ENCODE data around the gene LGR4. TPM values are rescaled to one million over a fixed set of nuclear protein-coding genes. Genes with fewer than 3 reads are reported as not detected.

The LGR4 gene
- total and polyA plus RNA-seq, 9 of the 15 experiments (the other 6 are each of a cell fraction or from before 2014, with no cell fraction given), result 0.94 to 10.1 (median 5.8) TPM

- TF ChIP-seq ZNF518B (CRISPR knock-in tag; IDR thresholded peaks at IDR 0.05) (no peak), ZNF24 (IDR thresholded peaks at IDR 0.05) (no peak), DACH1 (IDR thresholded peaks at IDR 0.05; ENCODE audit: partially characterized antibody) (no peak), STAT5A (IDR thresholded peaks at IDR 0.05; ENCODE audit: borderline replicate concordance, low read length) (no peak), MLX (CRISPR knock-in tag; conservative IDR thresholded peaks at IDR 0.05) (no peak), RB1 (IDR thresholded peaks at IDR 0.05; ENCODE audit: low read depth) (peak; percentile 11; the same call in 1 of the 2 replicates), ESRRB (CRISPR knock-in tag; IDR thresholded peaks at IDR 0.05; ENCODE audit: borderline replicate concordance) (no peak), ZBTB1 (CRISPR knock-in tag; IDR thresholded peaks at IDR 0.05; ENCODE audit: borderline replicate concordance, low read depth) (peak; percentile 95), COPS2 (conservative IDR thresholded peaks at IDR 0.05) (no peak), ZNF311 (CRISPR knock-in tag; IDR thresholded peaks at IDR 0.05) (no peak), CSDE1 (IDR thresholded peaks at IDR 0.05) (no peak), PHB2 (IDR thresholded peaks at IDR 0.05; ENCODE audit: low read depth) (no peak), POLR2A (conservative IDR thresholded peaks at IDR 0.05) (peak; percentile 52), CHD2 (IDR thresholded peaks at IDR 0.05; ENCODE audit: low read depth, low read length) (no peak), TARDBP (IDR thresholded peaks at IDR 0.05) (no peak), GTF2F1 (IDR thresholded peaks at IDR 0.05; ENCODE audit: low read depth, low read length) (no peak)
- TF ChIP-seq, protein P1, sequence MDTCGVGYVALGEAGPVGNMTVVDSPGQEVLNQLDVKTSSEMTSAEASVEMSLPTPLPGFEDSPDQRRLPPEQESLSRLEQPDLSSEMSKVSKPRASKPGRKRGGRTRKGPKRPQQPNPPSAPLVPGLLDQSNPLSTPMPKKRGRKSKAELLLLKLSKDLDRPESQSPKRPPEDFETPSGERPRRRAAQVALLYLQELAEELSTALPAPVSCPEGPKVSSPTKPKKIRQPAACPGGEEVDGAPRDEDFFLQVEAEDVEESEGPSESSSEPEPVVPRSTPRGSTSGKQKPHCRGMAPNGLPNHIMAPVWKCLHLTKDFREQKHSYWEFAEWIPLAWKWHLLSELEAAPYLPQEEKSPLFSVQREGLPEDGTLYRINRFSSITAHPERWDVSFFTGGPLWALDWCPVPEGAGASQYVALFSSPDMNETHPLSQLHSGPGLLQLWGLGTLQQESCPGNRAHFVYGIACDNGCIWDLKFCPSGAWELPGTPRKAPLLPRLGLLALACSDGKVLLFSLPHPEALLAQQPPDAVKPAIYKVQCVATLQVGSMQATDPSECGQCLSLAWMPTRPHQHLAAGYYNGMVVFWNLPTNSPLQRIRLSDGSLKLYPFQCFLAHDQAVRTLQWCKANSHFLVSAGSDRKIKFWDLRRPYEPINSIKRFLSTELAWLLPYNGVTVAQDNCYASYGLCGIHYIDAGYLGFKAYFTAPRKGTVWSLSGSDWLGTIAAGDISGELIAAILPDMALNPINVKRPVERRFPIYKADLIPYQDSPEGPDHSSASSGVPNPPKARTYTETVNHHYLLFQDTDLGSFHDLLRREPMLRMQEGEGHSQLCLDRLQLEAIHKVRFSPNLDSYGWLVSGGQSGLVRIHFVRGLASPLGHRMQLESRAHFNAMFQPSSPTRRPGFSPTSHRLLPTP (IDR thresholded peaks at IDR 0.05; ENCODE audit: borderline replicate concordance, extremely low read depth, insufficient read length), result no peak
- TF ChIP-seq, protein P2, sequence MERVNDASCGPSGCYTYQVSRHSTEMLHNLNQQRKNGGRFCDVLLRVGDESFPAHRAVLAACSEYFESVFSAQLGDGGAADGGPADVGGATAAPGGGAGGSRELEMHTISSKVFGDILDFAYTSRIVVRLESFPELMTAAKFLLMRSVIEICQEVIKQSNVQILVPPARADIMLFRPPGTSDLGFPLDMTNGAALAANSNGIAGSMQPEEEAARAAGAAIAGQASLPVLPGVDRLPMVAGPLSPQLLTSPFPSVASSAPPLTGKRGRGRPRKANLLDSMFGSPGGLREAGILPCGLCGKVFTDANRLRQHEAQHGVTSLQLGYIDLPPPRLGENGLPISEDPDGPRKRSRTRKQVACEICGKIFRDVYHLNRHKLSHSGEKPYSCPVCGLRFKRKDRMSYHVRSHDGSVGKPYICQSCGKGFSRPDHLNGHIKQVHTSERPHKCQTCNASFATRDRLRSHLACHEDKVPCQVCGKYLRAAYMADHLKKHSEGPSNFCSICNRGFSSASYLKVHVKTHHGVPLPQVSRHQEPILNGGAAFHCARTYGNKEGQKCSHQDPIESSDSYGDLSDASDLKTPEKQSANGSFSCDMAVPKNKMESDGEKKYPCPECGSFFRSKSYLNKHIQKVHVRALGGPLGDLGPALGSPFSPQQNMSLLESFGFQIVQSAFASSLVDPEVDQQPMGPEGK (CRISPR knock-in tag; IDR thresholded peaks at IDR 0.05; ENCODE audit: borderline replicate concordance), result no peak
These were observed at the start of gene LGR4 (continued) for GRCh38 chr11:27472398-27473016.
